Measurements from ENCODE around the gene DNM3.

Gene DNM3

DNA sequence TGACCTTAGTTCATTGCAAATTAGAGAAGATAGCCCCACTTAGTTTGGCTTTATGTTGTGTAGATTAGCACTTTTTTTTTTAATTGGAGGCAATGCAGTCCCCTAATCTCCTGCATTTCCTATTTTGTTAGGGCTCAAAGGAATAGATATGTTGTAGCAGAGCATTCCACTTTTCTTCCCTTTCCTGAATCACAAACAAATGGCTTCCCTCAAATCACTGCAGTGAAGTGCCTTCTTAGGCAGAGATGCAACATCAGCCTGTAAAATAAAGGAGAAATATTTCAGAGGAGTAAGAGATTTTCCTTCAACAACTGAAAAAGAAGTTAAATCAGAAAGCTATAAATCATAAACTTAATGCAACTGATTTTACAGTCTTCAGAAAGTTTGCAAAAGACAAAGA is 307.4 kb downstream of the DNM3 start:
- no peak for TF ChIP-seq RAD21 (IDR thresholded peaks at IDR 0.05; ENCODE audit: low read depth)
- TF ChIP-seq NFIC (IDR thresholded peaks at IDR 0.05) = no peak
- TF ChIP-seq EP300 (IDR thresholded peaks at IDR 0.05; ENCODE audit: borderline replicate concordance) = no peak
- TF ChIP-seq EGR1 (IDR thresholded peaks at IDR 0.05) = no peak
- TF ChIP-seq YY1 (IDR thresholded peaks at IDR 0.05; ENCODE audit: low read depth) = no peak
- TF ChIP-seq, protein P1, sequence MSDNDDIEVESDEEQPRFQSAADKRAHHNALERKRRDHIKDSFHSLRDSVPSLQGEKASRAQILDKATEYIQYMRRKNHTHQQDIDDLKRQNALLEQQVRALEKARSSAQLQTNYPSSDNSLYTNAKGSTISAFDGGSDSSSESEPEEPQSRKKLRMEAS (IDR thresholded peaks at IDR 0.05) = no peak

DNA sequence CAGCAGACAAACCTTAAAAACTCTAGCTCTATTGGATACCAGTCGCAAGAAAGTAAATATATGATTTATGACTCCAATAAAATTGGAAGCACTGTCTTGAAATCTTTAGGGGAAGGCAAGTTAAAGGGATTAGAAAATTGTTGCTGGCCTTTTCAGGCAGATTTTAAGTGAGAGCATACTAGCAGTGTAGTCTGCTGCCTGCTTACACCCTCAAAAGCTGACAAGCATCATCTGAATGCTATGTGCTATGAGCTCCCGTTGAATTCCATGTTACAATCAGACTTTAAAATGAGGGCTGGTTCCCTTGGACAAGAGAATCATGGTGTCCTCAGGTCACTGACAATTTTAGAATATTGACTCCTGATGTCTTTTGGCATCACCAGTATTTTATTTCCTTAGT is 308.0 kb downstream of the DNM3 start:
- TF ChIP-seq NFIC (IDR thresholded peaks at IDR 0.05) (no peak), CREB1 (IDR thresholded peaks at IDR 0.05; ENCODE audit: low read depth) (no peak), FOXM1 (IDR thresholded peaks at IDR 0.05; ENCODE audit: borderline replicate concordance, low read depth) (no peak), TAF1 (IDR thresholded peaks at IDR 0.05; ENCODE audit: low read depth) (no peak), CEBPB (IDR thresholded peaks at IDR 0.05) (no peak)

DNA sequence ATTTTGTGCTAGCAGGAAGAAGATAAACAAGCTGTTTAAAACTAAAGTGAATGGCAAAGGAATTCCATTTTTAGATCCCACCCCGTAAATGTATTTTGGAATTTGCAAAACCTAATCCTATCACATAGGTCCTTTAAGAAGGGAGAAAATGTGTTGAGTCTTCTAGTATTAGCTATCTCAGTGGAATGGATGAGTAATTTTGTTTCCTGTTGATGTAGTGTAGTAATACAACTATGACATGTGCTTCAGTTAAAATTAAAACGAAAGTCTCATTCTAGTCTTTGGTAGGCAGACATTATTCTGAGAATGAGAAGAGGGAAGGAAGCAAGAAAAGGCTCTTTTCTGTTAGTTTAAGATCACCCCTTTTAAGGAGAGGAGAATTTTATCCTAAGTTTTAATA is 313.3 kb downstream of the DNM3 start:
- no peak for TF ChIP-seq RAD21 (IDR thresholded peaks at IDR 0.05; ENCODE audit: low read depth)
- TF ChIP-seq NFIC (IDR thresholded peaks at IDR 0.05) = no peak

GRCh38 chr1:172155766-172156165 is 314.5 kb downstream of the DNM3 start:
- TF ChIP-seq TAF1 (IDR thresholded peaks at IDR 0.05; ENCODE audit: low read depth) (no peak), CREB1 (IDR thresholded peaks at IDR 0.05; ENCODE audit: low read depth) (no peak), EGR1 (IDR thresholded peaks at IDR 0.05) (no peak), USF1 (IDR thresholded peaks at IDR 0.05) (no peak), TEAD4 (IDR thresholded peaks at IDR 0.05) (no peak), EP300 (IDR thresholded peaks at IDR 0.05; ENCODE audit: borderline replicate concordance) (no peak), FOXM1 (IDR thresholded peaks at IDR 0.05; ENCODE audit: borderline replicate concordance, low read depth) (no peak), RAD21 (IDR thresholded peaks at IDR 0.05; ENCODE audit: low read depth) (no peak), NFIC (IDR thresholded peaks at IDR 0.05) (no peak), TCF12 (IDR thresholded peaks at IDR 0.05; ENCODE audit: low read depth) (no peak), YY1 (IDR thresholded peaks at IDR 0.05; ENCODE audit: low read depth) (no peak), CEBPB (IDR thresholded peaks at IDR 0.05) (no peak), ZBTB7A (IDR thresholded peaks at IDR 0.05; ENCODE audit: low read depth) (no peak)
- TF ChIP-seq, protein P1 (IDR thresholded peaks at IDR 0.05) = no peak
- TF ChIP-seq, protein P2, sequence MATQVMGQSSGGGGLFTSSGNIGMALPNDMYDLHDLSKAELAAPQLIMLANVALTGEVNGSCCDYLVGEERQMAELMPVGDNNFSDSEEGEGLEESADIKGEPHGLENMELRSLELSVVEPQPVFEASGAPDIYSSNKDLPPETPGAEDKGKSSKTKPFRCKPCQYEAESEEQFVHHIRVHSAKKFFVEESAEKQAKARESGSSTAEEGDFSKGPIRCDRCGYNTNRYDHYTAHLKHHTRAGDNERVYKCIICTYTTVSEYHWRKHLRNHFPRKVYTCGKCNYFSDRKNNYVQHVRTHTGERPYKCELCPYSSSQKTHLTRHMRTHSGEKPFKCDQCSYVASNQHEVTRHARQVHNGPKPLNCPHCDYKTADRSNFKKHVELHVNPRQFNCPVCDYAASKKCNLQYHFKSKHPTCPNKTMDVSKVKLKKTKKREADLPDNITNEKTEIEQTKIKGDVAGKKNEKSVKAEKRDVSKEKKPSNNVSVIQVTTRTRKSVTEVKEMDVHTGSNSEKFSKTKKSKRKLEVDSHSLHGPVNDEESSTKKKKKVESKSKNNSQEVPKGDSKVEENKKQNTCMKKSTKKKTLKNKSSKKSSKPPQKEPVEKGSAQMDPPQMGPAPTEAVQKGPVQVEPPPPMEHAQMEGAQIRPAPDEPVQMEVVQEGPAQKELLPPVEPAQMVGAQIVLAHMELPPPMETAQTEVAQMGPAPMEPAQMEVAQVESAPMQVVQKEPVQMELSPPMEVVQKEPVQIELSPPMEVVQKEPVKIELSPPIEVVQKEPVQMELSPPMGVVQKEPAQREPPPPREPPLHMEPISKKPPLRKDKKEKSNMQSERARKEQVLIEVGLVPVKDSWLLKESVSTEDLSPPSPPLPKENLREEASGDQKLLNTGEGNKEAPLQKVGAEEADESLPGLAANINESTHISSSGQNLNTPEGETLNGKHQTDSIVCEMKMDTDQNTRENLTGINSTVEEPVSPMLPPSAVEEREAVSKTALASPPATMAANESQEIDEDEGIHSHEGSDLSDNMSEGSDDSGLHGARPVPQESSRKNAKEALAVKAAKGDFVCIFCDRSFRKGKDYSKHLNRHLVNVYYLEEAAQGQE (IDR thresholded peaks at IDR 0.05; ENCODE audit: low read depth) = no peak

- TF ChIP-seq USF1 (IDR thresholded peaks at IDR 0.05) = no peak
- TF ChIP-seq RAD21 (IDR thresholded peaks at IDR 0.05; ENCODE audit: low read depth) = no peak
- TF ChIP-seq, protein P2 (IDR thresholded peaks at IDR 0.05; ENCODE audit: low read depth) = no peak
- no peak for TF ChIP-seq EGR1 (IDR thresholded peaks at IDR 0.05)
- no peak for TF ChIP-seq ZBTB7A (IDR thresholded peaks at IDR 0.05; ENCODE audit: low read depth)
Measured at GRCh38 chr1:172162236-172162635, 320.9 kb downstream of the DNM3 start.

DNA sequence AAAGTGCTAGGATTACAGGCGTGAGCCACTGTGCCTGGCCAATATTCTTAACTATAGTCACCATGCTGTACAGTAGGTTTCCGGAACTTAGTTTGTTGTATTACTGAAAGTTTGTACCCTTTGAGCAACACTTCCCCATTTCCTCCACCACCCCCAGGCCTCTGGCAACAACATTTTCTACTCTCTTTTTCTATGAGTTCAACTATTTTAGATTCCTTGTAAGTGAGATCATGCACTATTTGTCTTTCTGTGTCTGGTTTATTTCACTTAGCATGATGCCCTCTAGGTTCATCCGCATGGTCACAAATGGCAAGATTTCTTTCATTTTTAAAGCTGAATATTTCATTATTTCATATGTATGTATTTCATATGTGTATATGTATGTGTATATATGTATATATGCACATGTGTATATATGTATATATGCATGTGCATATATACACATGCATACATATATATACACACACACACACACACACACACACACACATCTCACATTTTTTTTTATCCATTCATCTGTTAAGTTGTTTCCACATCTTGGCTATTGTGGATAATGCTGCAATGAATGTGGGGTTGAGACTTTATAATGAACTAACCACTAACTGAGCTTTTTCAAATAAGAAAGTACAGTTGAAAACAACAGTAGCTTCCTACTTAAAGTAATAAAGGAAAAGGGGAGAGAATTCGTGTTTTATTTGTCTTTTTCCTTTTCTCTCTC is 322.4 kb downstream of the DNM3 start:
- TF ChIP-seq FOXM1 (IDR thresholded peaks at IDR 0.05; ENCODE audit: borderline replicate concordance, low read depth) (no peak), TCF12 (IDR thresholded peaks at IDR 0.05; ENCODE audit: low read depth) (no peak), RAD21 (IDR thresholded peaks at IDR 0.05; ENCODE audit: low read depth) (no peak), NFIC (IDR thresholded peaks at IDR 0.05) (no peak), EP300 (IDR thresholded peaks at IDR 0.05; ENCODE audit: borderline replicate concordance) (no peak), CEBPB (IDR thresholded peaks at IDR 0.05) (no peak), CREB1 (IDR thresholded peaks at IDR 0.05; ENCODE audit: low read depth) (no peak), TEAD4 (IDR thresholded peaks at IDR 0.05) (no peak), USF1 (IDR thresholded peaks at IDR 0.05) (no peak), EGR1 (IDR thresholded peaks at IDR 0.05) (no peak), ZBTB7A (IDR thresholded peaks at IDR 0.05; ENCODE audit: low read depth) (no peak), TAF1 (IDR thresholded peaks at IDR 0.05; ENCODE audit: low read depth) (no peak)
- TF ChIP-seq, protein P2 (IDR thresholded peaks at IDR 0.05; ENCODE audit: low read depth) = no peak
- TF ChIP-seq, protein P1 (IDR thresholded peaks at IDR 0.05) = no peak
